Adrenal gland (tissue), 12 donors: ENCODE results near the gene TPO. TPM values are rescaled to one million over a fixed set of nuclear protein-coding genes. Genes with fewer than 3 reads are reported as not detected.

Source experiments
- DNase-seq, 7 donors: peaks; one replicate each; pipeline ENCODE4 v3.0.0-alpha.2; 2019 to 2020
- H3K27ac ChIP-seq, 5 donors: fragments of 200-600 bp; sonication (generic) in 4 of 5; 1 replicate in 3 of 5; 2 replicates in 2 of 5; pipeline versions ENCODE4 v1.5.1 to v1.8.0; 2016 to 2020; ENCODE audit warnings: mild to moderate bottlenecking in 1 of 5
- H3K27me3 ChIP-seq: fragments of 200-600 bp; 2 replicates; pipeline ENCODE4 v1.8.0; 2021
- H3K36me3 ChIP-seq, 2 donors: fragments of 200-600 bp; replicated peaks in 1 of 2; 1 replicate in 1 of 2; 2 replicates in 1 of 2; pipeline versions ENCODE4 v1.5.1 to v1.8.0; 2018 to 2022
- H3K4me1 ChIP-seq, 2 donors: fragments of 200-600 bp; replicated peaks in 1 of 2; 1 replicate in 1 of 2; 2 replicates in 1 of 2; pipeline versions ENCODE4 v1.5.1 to v1.8.0; 2018 to 2021
- H3K4me3 ChIP-seq, 4 donors: fragments of 200-600 bp; sonication (generic) in 3 of 4; one replicate each; pipeline ENCODE4 v1.5.1; 2016 to 2018
- H3K9me3 ChIP-seq, 3 donors: fragments of 200-600 bp; sonication (generic) in 1 of 3; replicated peaks in 1 of 3; 1 replicate in 2 of 3; 2 replicates in 1 of 3; pipeline versions ENCODE4 v1.5.1 to v1.8.0; 2016 to 2021
- POLR2A ChIP-seq, 2 donors: fragments of 450-650 bp; IDR thresholded peaks; one replicate each; pipeline ENCODE4 v1.6.1; 2017; ENCODE audit warnings: antibody characterized with exemption in 2 of 2, mild to moderate bottlenecking in 2 of 2, moderate library complexity in 1 of 2
- WGBS, 4 donors: extraction: QIAGEN DNeasy Blood & Tissue Kit in 2 of 4; methylation state at CpG; one replicate each; pipeline versions ENCODE4 v1.1.5 to v1.1.7; 2013 to 2017; 5-methylcytosine and 5-hydroxymethylcytosine counted together
- intact Hi-C, 2 donors: fragments of 100-400 bp; cut with DNase I; formaldehyde crosslinking; loops; one replicate each; pipeline versions ENCODE4 v1.14.1 to v1.15.0; 2022 to 2023
- polyA plus RNA-seq, 3 donors: library from polyadenylated mRNA; stranded (reverse); fragments of 200-250 nt in 2 of 3; fragments of 350-450 nt in 1 of 3; fragmentation: Illumina TruSeq in 1 of 3; extraction: RNeasy Lipid Tissue Mini Kit (QIAGEN cat#74804) in 1 of 3; gene quantifications; one replicate each; pipeline ENCODE4 v1.2.3, GENCODE V29; 2013 to 2014
- total RNA-seq, 9 donors: library from RNA; depleted of rRNA in 4 of 9; stranded (reverse); fragments of >200 nt in 4 of 9; fragments of 120-200 nt in 1 of 9; fragmentation: NEBNext Ultra II Directional in 1 of 9; extraction: Animal tissue kit (Norgen Biotek cat#: 25700) in 1 of 9; gene quantifications; one replicate each; pipeline versions ENCODE4 v1.1.0 to v1.2.4, GENCODE V29; 2013 to 2023
- TF ChIP-seq, protein P1 (sequence below), 6 experiments: fragments of 450-650 bp in 4 of 6; fragments of 200-600 bp in 2 of 6; sonication (generic) in 1 of 6; IDR thresholded peaks; 1 replicate in 5 of 6; 2 replicates in 1 of 6; pipeline versions ENCODE4 v1.5.1 to v1.8.0; 2016 to 2021; ENCODE audit warnings: antibody characterized with exemption in 6 of 6, mild to moderate bottlenecking in 2 of 6, moderate library complexity in 1 of 6
- donor health status: healthy with polysubstance abuse.
- donor health status: Bipolar disorder and iron deficiency.
- donor health status: DM: yes; HTN: yes; CAD: no.
- donor health status: DM: no; HTN: no; CAD: no.
- donor health status: DM: no; HTN: no; CAD: no.
- donor health status: DM: yes; HTN: yes; CAD: no.

The TPO gene
- total and polyA plus RNA-seq, 12 donors: 0.08 to 16.0 (median 1.6) TPM; not detected in 8

DNA sequence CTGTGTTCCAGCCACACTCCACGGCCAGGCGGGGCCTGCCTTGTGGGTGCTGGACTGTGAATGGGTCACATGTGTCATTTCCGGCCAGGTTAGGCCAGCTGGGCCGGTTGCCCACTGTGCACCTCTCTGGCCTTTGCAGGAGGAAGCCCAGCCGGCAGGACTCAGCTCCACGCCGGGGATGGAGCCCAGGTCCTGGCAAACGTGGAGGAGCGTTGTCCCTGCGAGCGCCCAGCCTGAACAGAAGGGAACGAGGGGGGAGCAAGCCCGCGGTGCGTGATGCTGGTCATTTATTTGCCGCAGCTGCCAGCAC is 178.2 kb downstream of the TPO start:
- H3K36me3 ChIP-seq: no peaks in the 10 kb centered on the region
- no peaks in the 10 kb centered on the region for H3K9me3 ChIP-seq
- WGBS, 4 donors: 51 to 59% (median 55%) methylated on average over 2 to 16 of the region's 16 CpGs
- no peak for DNase-seq
- H3K4me1 ChIP-seq: peaks cover 0 to 9% of the 10 kb centered on the region in 2 donors
- intact Hi-C loops: loop anchor here in 1 of 2 donors (10.0 kb wide), 1 partner anchor 153 kb away; the partner anchor contains the start of gene PXDN
- TF ChIP-seq, protein P1, sequence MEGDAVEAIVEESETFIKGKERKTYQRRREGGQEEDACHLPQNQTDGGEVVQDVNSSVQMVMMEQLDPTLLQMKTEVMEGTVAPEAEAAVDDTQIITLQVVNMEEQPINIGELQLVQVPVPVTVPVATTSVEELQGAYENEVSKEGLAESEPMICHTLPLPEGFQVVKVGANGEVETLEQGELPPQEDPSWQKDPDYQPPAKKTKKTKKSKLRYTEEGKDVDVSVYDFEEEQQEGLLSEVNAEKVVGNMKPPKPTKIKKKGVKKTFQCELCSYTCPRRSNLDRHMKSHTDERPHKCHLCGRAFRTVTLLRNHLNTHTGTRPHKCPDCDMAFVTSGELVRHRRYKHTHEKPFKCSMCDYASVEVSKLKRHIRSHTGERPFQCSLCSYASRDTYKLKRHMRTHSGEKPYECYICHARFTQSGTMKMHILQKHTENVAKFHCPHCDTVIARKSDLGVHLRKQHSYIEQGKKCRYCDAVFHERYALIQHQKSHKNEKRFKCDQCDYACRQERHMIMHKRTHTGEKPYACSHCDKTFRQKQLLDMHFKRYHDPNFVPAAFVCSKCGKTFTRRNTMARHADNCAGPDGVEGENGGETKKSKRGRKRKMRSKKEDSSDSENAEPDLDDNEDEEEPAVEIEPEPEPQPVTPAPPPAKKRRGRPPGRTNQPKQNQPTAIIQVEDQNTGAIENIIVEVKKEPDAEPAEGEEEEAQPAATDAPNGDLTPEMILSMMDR (IDR thresholded peaks at IDR 0.05): no peak
- no peak for TF ChIP-seq POLR2A (IDR thresholded peaks at IDR 0.05)
- H3K4me3 ChIP-seq: no peak overlapping the region
- peak overlapping the region in 1 of 5 donors; percentile 69 for H3K27ac ChIP-seq
- H3K27me3 ChIP-seq: no peaks in the 10 kb centered on the region
